Naive thymus-derived CD4-positive, alpha-beta T cell (primary cell): ENCODE results near the gene JMJD7. TPM values are rescaled to one million over a fixed set of nuclear protein-coding genes. Genes with fewer than 3 reads are reported as not detected.
A peak's percentile ranks its signal among the peaks of the same experiment; 100 is the strongest.

Experiments used
- ATAC-seq: fragments of 150-1000 bp; cut with Tn5 transposase; 2 replicates; pipeline ENCODE4 v1.10.0; 2021; ENCODE audit warnings: mild to moderate bottlenecking, moderate library complexity
- CTCF ChIA-PET: fragments of 350-600 bp; sonication (Branson Sonifier 250); formaldehyde crosslinking; loops from one replicate; lab custom pipeline; 2021; ENCODE audit warnings: antibody characterized with exemption; lab: Charles Lee
- POLR2A ChIA-PET: fragments of 350-600 bp; sonication (Branson Sonifier 250); formaldehyde crosslinking; loops from one replicate; lab custom pipeline; 2021; ENCODE audit warnings: antibody characterized with exemption, inconsistent platforms; lab: Charles Lee
- DNase-seq, 9 donors: peaks; one replicate each; pipeline versions ENCODE4 v3.0.0 to v3.0.0-alpha.2; 2020 to 2022; ENCODE audit warnings: mixed read lengths in 1 of 9
- H3K27ac ChIP-seq: one replicate; pipeline ENCODE4 v1.7.0; 2013; ENCODE audit warnings: mild to moderate bottlenecking, low read depth, low read length, moderate library complexity
- H3K27me3 ChIP-seq, 2 donors: one replicate each; pipeline ENCODE4 v1.7.0; 2013; ENCODE audit warnings: low read length in 2 of 2, mild to moderate bottlenecking in 2 of 2, moderate library complexity in 2 of 2; ENCODE audit not compliant: control insufficient read depth in 2 of 2, insufficient read depth in 2 of 2
- H3K36me3 ChIP-seq, 3 experiments: 1 replicate in 2 of 3; 2 replicates in 1 of 3; pipeline ENCODE4 v1.7.0; 2013; ENCODE audit warnings: low read length in 3 of 3, mild to moderate bottlenecking in 3 of 3, moderate library complexity in 1 of 3; ENCODE audit not compliant: insufficient read depth in 3 of 3, control insufficient read depth in 2 of 3
- H3K4me1 ChIP-seq, 2 donors: one replicate each; pipeline ENCODE4 v1.7.0; 2013; ENCODE audit warnings: low read length in 2 of 2, mild to moderate bottlenecking in 2 of 2, moderate library complexity in 1 of 2; ENCODE audit not compliant: control insufficient read depth in 2 of 2, insufficient read depth in 2 of 2
- H3K4me3 ChIP-seq: 2 replicates; pipeline ENCODE4 v1.7.0; 2013; ENCODE audit warnings: mild to moderate bottlenecking, low read length
- H3K9me3 ChIP-seq, 3 experiments: 1 replicate in 2 of 3; 2 replicates in 1 of 3; pipeline ENCODE4 v1.7.0; 2013; ENCODE audit warnings: low read length in 3 of 3; ENCODE audit not compliant: control insufficient read depth in 2 of 3
- H3K27ac Mint-ChIP-seq, 9 donors: one replicate each; pipeline ENCODE4 v1.8.0; 2020 to 2022; ENCODE audit warnings: mixed read lengths in 9 of 9, mild to moderate bottlenecking in 8 of 9, moderate library complexity in 5 of 9, inconsistent platforms in 2 of 9
- H3K27me3 Mint-ChIP-seq, 5 donors: one replicate each; pipeline ENCODE4 v1.8.0; 2021 to 2022; ENCODE audit warnings: mixed read lengths in 5 of 5, mild to moderate bottlenecking in 1 of 5
- H3K36me3 Mint-ChIP-seq, 5 donors: one replicate each; pipeline ENCODE4 v1.8.0; 2020 to 2022; ENCODE audit warnings: mixed read lengths in 5 of 5, mild to moderate bottlenecking in 3 of 5, inconsistent platforms in 1 of 5
- H3K4me1 Mint-ChIP-seq, 7 donors: one replicate each; pipeline ENCODE4 v1.8.0; 2020 to 2022; ENCODE audit warnings: mixed read lengths in 7 of 7, mild to moderate bottlenecking in 3 of 7, inconsistent platforms in 1 of 7
- H3K4me3 Mint-ChIP-seq, 10 donors: one replicate each; pipeline ENCODE4 v1.8.0; 2020 to 2022; ENCODE audit warnings: mild to moderate bottlenecking in 10 of 10, mixed read lengths in 10 of 10, moderate library complexity in 6 of 10, inconsistent platforms in 2 of 10
- H3K9me3 Mint-ChIP-seq, 11 donors: one replicate each; pipeline ENCODE4 v1.8.0; 2020 to 2022; ENCODE audit warnings: mixed read lengths in 11 of 11, mild to moderate bottlenecking in 4 of 11, inconsistent platforms in 1 of 11, moderate library complexity in 1 of 11
- intact Hi-C, 2 donors: fragments of 100-400 bp; cut with micrococcal nuclease; formaldehyde crosslinking; loops; one replicate each; pipeline ENCODE4 v1.15.1; 2023
- polyA plus RNA-seq, 2 donors: library from polyadenylated mRNA; unstranded; fragments of 300-500 nt; fragmentation: Illumina TruSeq; gene quantifications; one replicate each; pipeline ENCODE4 v1.2.3, GENCODE V29; 2021
- total RNA-seq, 6 experiments: library from RNA in 5 of 6; stranded (reverse) in 5 of 6; gene quantifications; 1 replicate in 5 of 6; 2 replicates in 1 of 6; pipeline ENCODE4 v1.2.3 and lab custom pipeline; 2021 to 2026

Gene JMJD7
- total and polyA plus RNA-seq, 7 experiments from 2014 or later, result 22.4 to 83.7 (median 36.4) TPM

- intact Hi-C loops, result no loop called here
- no peaks in the 10 kb centered on the region for H3K9me3 ChIP-seq
- no peak overlapping the region for H3K27ac ChIP-seq
- H3K4me1 Mint-ChIP-seq, result peaks cover 9 to 19% (median 14%) of the 10 kb centered on the region in 7 donors
- H3K36me3 Mint-ChIP-seq, result peaks cover 0 to 17% (median 9%) of the 10 kb centered on the region in 5 donors
- peaks cover 0 to 11% (median 0%) of the 10 kb centered on the region in 3 experiments for H3K36me3 ChIP-seq
- H3K27ac Mint-ChIP-seq, result peak overlapping the region; percentile 75 to 93 (median 86)
- ATAC-seq, result no peak
- CTCF ChIA-PET, result interaction anchor here (1.1 to 1.6 kb wide), 2 partner anchors 28 to 100 kb away, joined by 3 to 4 read pairs; no protein-coding TSS in a partner anchor
- H3K27me3 Mint-ChIP-seq, result no peaks in the 10 kb centered on the region
- H3K4me3 Mint-ChIP-seq, result peak overlapping the region in 6 of 10 donors; percentile 4 to 66 (median 21)
- POLR2A ChIA-PET, result interaction anchor here (0.6 kb wide), 1 partner anchor 118 kb away, joined by 3 read pairs; no protein-coding TSS in a partner anchor
- DNase-seq, result no peak
- no peak overlapping the region for H3K4me3 ChIP-seq
- no peaks in the 10 kb centered on the region for H3K4me1 ChIP-seq
- H3K9me3 Mint-ChIP-seq, result no peaks in the 10 kb centered on the region
- no peaks in the 10 kb centered on the region for H3K27me3 ChIP-seq
These were observed 22.8 kb upstream of the JMJD7 start for GRCh38 chr15:41804916-41805666.

GRCh38 chr15:41805711-41806110 lies 22.2 kb upstream of the JMJD7 start:
- no peak overlapping the region for H3K27ac ChIP-seq
- DNase-seq, result no peak
- intact Hi-C loops, result no loop called here
- Mint-ChIP-seq H3K4me1 (peaks cover 9 to 21% (median 16%) of the 10 kb centered on the region in 7 donors), H3K36me3 (peaks cover 0 to 11% (median 5%) of the 10 kb centered on the region in 5 donors), H3K4me3 (no peak overlapping the region), H3K9me3 (no peaks in the 10 kb centered on the region), H3K27ac (peak overlapping the region in 6 of 9 donors; percentile 14 to 64 (median 48)), H3K27me3 (no peaks in the 10 kb centered on the region)
- H3K4me3 ChIP-seq, result no peak overlapping the region
- no peaks in the 10 kb centered on the region for H3K9me3 ChIP-seq
- H3K27me3 ChIP-seq, result no peaks in the 10 kb centered on the region
- no peak for ATAC-seq
- POLR2A ChIA-PET, result interaction anchor here (0.6 kb wide), 1 partner anchor 119 kb away, joined by 3 read pairs; no protein-coding TSS in a partner anchor
- no peaks in the 10 kb centered on the region for H3K4me1 ChIP-seq
- CTCF ChIA-PET, result interaction anchor here (1.1 to 1.6 kb wide), 2 partner anchors 28 to 99 kb away, joined by 3 to 4 read pairs; no protein-coding TSS in a partner anchor
- H3K36me3 ChIP-seq, result peaks cover 0 to 6% (median 0%) of the 10 kb centered on the region in 3 experiments

GRCh38 chr15:41806291-41807181 lies 21.4 kb upstream of the JMJD7 start:
- POLR2A ChIA-PET, result interaction anchor here (1.0 to 1.1 kb wide), 2 partner anchors 31 to 32 kb away, joined by 3 read pairs; partner anchors contain the start of gene MAPKBP1

GRCh38 chr15:41809121-41809520 lies 18.8 kb upstream of the JMJD7 start:
- H3K36me3 ChIP-seq, result peaks cover 0 to 20% (median 0%) of the 10 kb centered on the region in 3 experiments
- H3K9me3 ChIP-seq, result no peaks in the 10 kb centered on the region
- H3K27ac ChIP-seq, result no peak overlapping the region
- ATAC-seq (no peak), DNase-seq (no peak)
- H3K4me1 Mint-ChIP-seq, result peaks cover 16 to 38% (median 22%) of the 10 kb centered on the region in 7 donors
- peak overlapping the region in 1 of 9 donors; percentile 46 for H3K27ac Mint-ChIP-seq
- H3K4me1 ChIP-seq, result peaks cover 0 to 3% of the 10 kb centered on the region in 2 donors
- no peaks in the 10 kb centered on the region for H3K27me3 ChIP-seq
- ChIA-PET CTCF (interaction anchor here (0.5 to 5.8 kb wide), 6 partner anchors 12 to 129 kb away, joined by 3 to 180 read pairs (median 10); partner anchors contain the start of gene MAPKBP1), POLR2A (interaction anchor here (2.8 kb wide), 1 partner anchor 36 kb away, joined by 11 read pairs; the partner anchor contains the start of gene MAPKBP1)
- H3K4me3 Mint-ChIP-seq, result no peak overlapping the region
- H3K4me3 ChIP-seq, result no peak overlapping the region
- intact Hi-C loops, result no loop called here
- peaks cover 0 to 16% (median 7%) of the 10 kb centered on the region in 5 donors for H3K36me3 Mint-ChIP-seq
- H3K9me3 Mint-ChIP-seq, result no peaks in the 10 kb centered on the region
- H3K27me3 Mint-ChIP-seq, result no peaks in the 10 kb centered on the region

More at GRCh38 chr15:41806291-41807181, 21.4 kb upstream of the JMJD7 start:
- H3K9me3 Mint-ChIP-seq, result no peaks in the 10 kb centered on the region
- H3K27me3 ChIP-seq, result no peaks in the 10 kb centered on the region
- intact Hi-C loops, result no loop called here
- no peaks in the 10 kb centered on the region for H3K9me3 ChIP-seq
- peaks cover 13 to 29% (median 20%) of the 10 kb centered on the region in 7 donors for H3K4me1 Mint-ChIP-seq
- H3K27ac Mint-ChIP-seq, result peak overlapping the region in 4 of 9 donors; percentile 44 to 91 (median 54)
- CTCF ChIA-PET, result interaction anchor here (0.8 to 1.6 kb wide), 2 partner anchors 33 to 98 kb away, joined by 4 to 6 read pairs; partner anchors contain the start of gene MAPKBP1
- H3K36me3 ChIP-seq, result no peaks in the 10 kb centered on the region
- H3K36me3 Mint-ChIP-seq, result peaks cover 0 to 5% (median 0%) of the 10 kb centered on the region in 5 donors
- no peak overlapping the region for H3K4me3 Mint-ChIP-seq
- H3K4me3 ChIP-seq, result no peak overlapping the region
- no peak for DNase-seq
- H3K27ac ChIP-seq, result no peak overlapping the region
- H3K4me1 ChIP-seq, result no peaks in the 10 kb centered on the region
- ATAC-seq, result no peak
- H3K27me3 Mint-ChIP-seq, result no peaks in the 10 kb centered on the region

GRCh38 chr15:41809526-41810220 lies 18.2 kb upstream of the JMJD7 start:
- Histone ChIP-seq H3K4me3 (no peak overlapping the region), H3K27me3 (no peaks in the 10 kb centered on the region), H3K4me1 (peaks cover 0 to 3% of the 10 kb centered on the region in 2 donors), H3K27ac (no peak overlapping the region), H3K36me3 (peaks cover 0 to 25% (median 0%) of the 10 kb centered on the region in 3 experiments), H3K9me3 (no peaks in the 10 kb centered on the region)
- H3K27ac Mint-ChIP-seq, result peak overlapping the region in 1 of 9 donors; percentile 47
- H3K9me3 Mint-ChIP-seq, result no peaks in the 10 kb centered on the region
- peaks cover 12 to 32% (median 17%) of the 10 kb centered on the region in 7 donors for H3K4me1 Mint-ChIP-seq
- H3K4me3 Mint-ChIP-seq, result no peak overlapping the region
- intact Hi-C loops, result no loop called here
- peaks cover 0 to 21% (median 7%) of the 10 kb centered on the region in 5 donors for H3K36me3 Mint-ChIP-seq
- ChIA-PET CTCF (interaction anchor here (0.5 to 5.8 kb wide), 12 partner anchors 13 to 344 kb away, joined by 3 to 180 read pairs (median 6); partner anchors contain the start of gene MAPKBP1), POLR2A (interaction anchor here (0.7 to 2.8 kb wide), 2 partner anchors 37 to 787 kb away, joined by 4 to 11 read pairs; partner anchors contain the start of gene MAPKBP1)
- DNase-seq (no peak), ATAC-seq (no peak)
- no peaks in the 10 kb centered on the region for H3K27me3 Mint-ChIP-seq
